ENCODE data around the gene ATP8B2. TPM values are rescaled to one million over a fixed set of nuclear protein-coding genes. Genes with fewer than 3 reads are reported as not detected.

Gene ATP8B2
- polyA plus RNA-seq, 1 donor (not counting 4 experiments of a cell fraction or from before 2014, with no cell fraction given), result 12.5 TPM

DNA sequence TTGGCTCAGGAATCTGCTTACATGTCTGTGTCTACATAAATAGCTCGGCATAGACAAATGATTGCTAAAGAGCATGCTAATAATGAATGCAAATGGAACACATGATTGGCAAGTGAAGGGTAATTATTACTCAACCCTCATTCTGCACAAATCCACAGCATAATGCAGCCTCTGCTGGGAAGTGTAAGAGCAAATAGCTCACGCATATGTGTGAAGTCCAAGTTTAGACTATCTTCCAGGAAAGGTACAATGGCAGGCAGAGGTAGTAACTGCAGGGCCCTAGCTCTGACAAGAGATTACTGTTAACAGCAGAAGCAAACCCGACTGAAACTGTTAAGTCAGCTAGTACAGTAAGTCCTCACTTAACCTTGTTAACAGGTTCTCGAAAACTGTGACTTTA lies 72.8 kb downstream of the ATP8B2 start:
- H3K9me1 ChIP-seq (ENCODE audit: control insufficient read depth, extremely low read depth, insufficient read depth, low read length), result no peaks in the 10 kb centered on the region
- no peaks in the 10 kb centered on the region for H4K20me1 ChIP-seq (ENCODE audit: control insufficient read depth, extremely low read depth, insufficient read depth, low read length)
- H3K4me2 ChIP-seq (ENCODE audit: control insufficient read depth, extremely low read depth, insufficient read depth, low read depth, low read length), result no peak overlapping the region
- H3K9me3 ChIP-seq (ENCODE audit: control insufficient read depth, low read depth, low read length), result no peaks in the 10 kb centered on the region
- H3K79me2 ChIP-seq (ENCODE audit: control insufficient read depth, insufficient read depth, low read length), result no peaks in the 10 kb centered on the region
- no peaks in the 10 kb centered on the region for H3K27me3 ChIP-seq (ENCODE audit: control insufficient read depth, extremely low read depth, insufficient read depth, low read length)
- H3K36me3 ChIP-seq (ENCODE audit: control insufficient read depth in 2 of 2, extremely low read depth in 1 of 2, insufficient read depth in 2 of 2, low read length in 2 of 2), result no peaks in the 10 kb centered on the region
- H2AFZ ChIP-seq (ENCODE audit: control insufficient read depth, low read length), result no peak overlapping the region
- no peak for TF ChIP-seq CTCF (optimal IDR thresholded peaks at IDR 0.05 in 1 of 3, IDR thresholded peaks at IDR 0.05 in 1 of 3, conservative IDR thresholded peaks at IDR 0.05 in 1 of 3; ENCODE audit: extremely low read depth in 1 of 3, insufficient read depth in 2 of 3, low read length in 3 of 3)
- TF ChIP-seq EZH2 (IDR thresholded peaks at IDR 0.05; ENCODE audit: low read length), result no peak
- no peak overlapping the region for H3K27ac ChIP-seq (ENCODE audit: control insufficient read depth, insufficient read depth, low read length)
- DNase-seq (ENCODE audit: low read depth, low spot score) (no peak), FAIRE-seq (no peak)
- H3K4me1 ChIP-seq (ENCODE audit: control insufficient read depth, extremely low read depth, insufficient read depth, low read length), result no peaks in the 10 kb centered on the region
- H3K4me3 ChIP-seq (ENCODE audit: control insufficient read depth in 2 of 3, extremely low read depth in 1 of 3, insufficient read depth in 2 of 3, low read depth in 1 of 3, low read length in 3 of 3), result no peak overlapping the region
- no peak overlapping the region for H3K9ac ChIP-seq (ENCODE audit: control insufficient read depth, extremely low read depth, insufficient read depth, low read length)
- dilution Hi-C loops (cut with MboI; ENCODE audit: extremely low pct_ligation_motif_present, low sequenced_read_pairs), result no loop called here

DNA sequence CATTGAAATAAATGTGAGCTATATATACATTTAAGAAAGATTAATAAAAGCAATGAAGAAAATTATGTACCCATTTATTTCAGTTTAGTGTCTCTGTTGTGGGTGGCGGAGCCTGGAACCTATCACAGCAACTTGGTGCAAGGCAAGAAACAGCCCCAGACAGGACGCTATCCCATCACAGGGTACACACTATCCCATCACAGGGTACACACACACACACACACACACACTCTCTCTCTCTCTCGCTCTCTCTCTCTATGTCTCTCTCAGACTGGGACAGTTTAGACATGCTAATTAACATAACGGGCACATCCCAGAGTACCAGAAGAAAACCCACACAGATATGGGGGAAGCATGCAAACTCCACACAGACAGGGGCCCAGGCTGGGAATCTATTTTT lies 73.4 kb downstream of the ATP8B2 start:
- no peak overlapping the region for H3K4me3 ChIP-seq (ENCODE audit: control insufficient read depth in 2 of 3, extremely low read depth in 1 of 3, insufficient read depth in 2 of 3, low read depth in 1 of 3, low read length in 3 of 3)
- no peaks in the 10 kb centered on the region for H4K20me1 ChIP-seq (ENCODE audit: control insufficient read depth, extremely low read depth, insufficient read depth, low read length)
- H3K27me3 ChIP-seq (ENCODE audit: control insufficient read depth, extremely low read depth, insufficient read depth, low read length), result no peaks in the 10 kb centered on the region
- H3K9me1 ChIP-seq (ENCODE audit: control insufficient read depth, extremely low read depth, insufficient read depth, low read length), result no peaks in the 10 kb centered on the region
- no peak for FAIRE-seq
- DNase-seq (ENCODE audit: low read depth, low spot score), result no peak
- no peak overlapping the region for H3K4me2 ChIP-seq (ENCODE audit: control insufficient read depth, extremely low read depth, insufficient read depth, low read depth, low read length)
- no peaks in the 10 kb centered on the region for H3K79me2 ChIP-seq (ENCODE audit: control insufficient read depth, insufficient read depth, low read length)
- no peaks in the 10 kb centered on the region for H3K9me3 ChIP-seq (ENCODE audit: control insufficient read depth, low read depth, low read length)
- no peak overlapping the region for H3K27ac ChIP-seq (ENCODE audit: control insufficient read depth, insufficient read depth, low read length)
- dilution Hi-C loops (cut with MboI; ENCODE audit: extremely low pct_ligation_motif_present, low sequenced_read_pairs), result no loop called here
- H3K4me1 ChIP-seq (ENCODE audit: control insufficient read depth, extremely low read depth, insufficient read depth, low read length), result no peaks in the 10 kb centered on the region
- TF ChIP-seq EZH2 (IDR thresholded peaks at IDR 0.05; ENCODE audit: low read length) (no peak), CTCF (optimal IDR thresholded peaks at IDR 0.05 in 1 of 3, IDR thresholded peaks at IDR 0.05 in 1 of 3, conservative IDR thresholded peaks at IDR 0.05 in 1 of 3; ENCODE audit: extremely low read depth in 1 of 3, insufficient read depth in 2 of 3, low read length in 3 of 3) (no peak)
- H3K36me3 ChIP-seq (ENCODE audit: control insufficient read depth in 2 of 2, extremely low read depth in 1 of 2, insufficient read depth in 2 of 2, low read length in 2 of 2), result no peaks in the 10 kb centered on the region
- no peak overlapping the region for H3K9ac ChIP-seq (ENCODE audit: control insufficient read depth, extremely low read depth, insufficient read depth, low read length)
- H2AFZ ChIP-seq (ENCODE audit: control insufficient read depth, low read length), result no peak overlapping the region
